NCI-H345 treated with DMSO at 0.1 percent for 48 hours (cell line): Measurements from ENCODE around the gene CNIH1.
"Not testable (repeated sequence)": the region's sequence is repeated elsewhere in the genome, so short reads cannot be mapped to it uniquely, and the experiment has no call there.

Source experiments
- DNase-seq: peaks from one replicate; lab custom pipeline; 2025; ENCODE audit not compliant: unreplicated experiment; lab: John Stamatoyannopoulos, UW

CNIH1 gene

DNA sequence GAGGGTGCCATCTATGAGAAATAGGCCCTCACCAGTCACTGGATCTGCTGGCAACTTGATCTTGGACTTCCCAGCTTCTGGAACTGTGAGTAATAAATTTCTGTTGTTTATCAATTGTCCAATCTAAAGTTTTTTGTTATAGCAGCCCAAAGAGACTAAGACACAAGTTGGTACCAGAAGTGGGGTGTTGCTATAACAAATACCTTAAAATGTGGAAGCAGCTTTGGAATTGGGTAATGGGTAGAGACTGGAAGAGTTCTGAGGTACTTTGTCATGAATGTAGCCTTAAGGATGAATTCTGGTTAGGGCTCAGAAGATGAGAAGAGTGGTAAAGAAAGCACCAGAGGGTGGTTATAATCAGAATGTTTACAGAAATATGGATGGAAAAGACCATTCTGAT lies 26.1 kb upstream of the CNIH1 start:
- no peak for DNase-seq

DNA sequence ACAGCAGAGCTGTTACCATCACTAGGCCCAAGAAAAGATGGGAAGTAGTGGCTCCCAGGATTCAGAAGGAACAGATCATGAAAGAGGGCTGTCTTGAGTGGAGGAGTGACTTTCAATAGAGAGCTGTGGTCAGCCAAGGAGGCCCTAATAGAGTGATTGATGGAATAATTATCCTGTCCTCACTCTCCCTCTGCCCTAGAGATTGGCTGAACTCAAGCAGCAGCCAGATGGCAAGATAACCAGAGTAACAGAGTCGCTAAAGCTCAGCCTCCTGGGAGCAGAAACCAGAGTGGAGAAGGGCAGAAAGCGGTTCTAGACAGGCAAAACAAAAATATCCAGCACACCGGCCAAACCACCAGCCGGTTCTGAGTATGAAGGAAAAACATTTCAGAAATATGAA lies 24.5 kb upstream of the CNIH1 start:
- no peak for DNase-seq

DNA sequence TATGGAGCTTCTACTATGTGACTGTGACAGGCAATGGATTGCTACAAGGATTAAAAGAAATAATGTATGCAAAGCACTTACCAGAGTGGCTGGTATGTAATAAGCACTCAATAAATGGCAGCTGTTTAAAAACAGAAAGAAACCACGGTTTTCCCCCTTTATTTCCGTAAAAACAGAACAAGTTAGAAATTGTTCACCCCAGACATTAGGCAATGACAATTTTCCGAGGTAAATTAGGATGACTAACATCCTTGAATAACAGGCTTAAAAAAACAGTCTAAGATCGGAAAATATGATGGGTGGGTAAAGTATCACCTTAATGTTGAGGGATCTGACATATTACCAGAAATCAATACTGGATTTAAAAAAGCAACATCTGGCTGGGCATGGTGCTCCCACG lies 20.9 kb upstream of the CNIH1 start:
- DNase-seq, result no peak

DNA sequence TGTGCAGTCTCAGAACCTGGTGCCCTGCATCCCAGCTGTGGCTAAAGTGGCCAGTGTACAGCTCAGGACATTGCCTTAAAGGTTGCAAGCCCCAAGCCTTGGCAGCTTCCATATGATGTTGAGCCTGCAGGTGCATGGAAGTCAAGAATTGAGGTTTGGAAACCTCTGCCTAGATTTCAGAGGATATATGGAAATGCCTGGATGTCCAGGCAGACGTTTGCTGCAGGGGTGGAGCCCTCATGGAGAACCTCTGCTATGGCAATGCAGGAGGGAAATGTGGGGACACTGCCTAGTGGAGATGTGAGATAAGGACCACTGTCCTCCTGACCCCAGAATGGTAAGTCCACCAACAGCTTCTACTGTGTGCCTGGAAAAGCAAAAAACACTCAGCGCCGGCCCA lies 17.9 kb upstream of the CNIH1 start:
- no peak for DNase-seq

DNA sequence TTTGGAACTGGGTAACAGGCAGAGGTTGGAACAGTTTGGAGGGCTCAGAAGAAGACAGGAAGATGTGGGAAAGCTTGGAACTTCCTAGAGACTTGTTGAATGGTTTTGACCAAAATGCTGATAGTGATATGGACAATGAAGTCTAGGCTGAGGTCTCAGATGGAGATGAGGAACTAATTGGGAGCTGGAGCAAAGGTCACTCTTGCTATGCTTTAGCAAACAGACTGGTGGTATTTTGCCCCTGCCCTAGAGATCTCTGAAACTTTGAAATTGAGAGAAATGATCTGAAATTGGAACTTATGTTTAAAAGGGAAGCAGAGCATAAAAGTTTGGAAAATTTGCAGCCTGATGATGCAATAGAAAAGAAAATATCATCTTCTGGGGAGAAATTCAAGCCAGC lies 17.4 kb upstream of the CNIH1 start:
- DNase-seq, result not testable (repeated sequence)

DNA sequence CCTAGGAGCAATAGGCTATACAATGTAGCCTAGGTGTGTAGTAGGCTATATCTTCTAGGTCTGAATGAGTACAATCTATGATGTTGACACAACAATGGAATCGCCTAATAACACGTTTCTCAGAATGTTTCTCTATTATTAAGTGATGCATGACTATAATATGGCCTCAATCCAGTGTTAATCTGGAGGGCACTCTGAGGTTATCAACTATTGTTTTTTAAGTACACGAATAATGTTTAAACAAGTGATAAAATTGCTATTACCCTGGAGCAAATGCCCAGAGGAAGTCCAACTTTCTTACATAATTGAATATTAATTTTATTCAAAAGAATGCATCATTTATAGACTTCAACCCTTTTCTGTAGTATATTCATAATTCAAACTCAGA lies 16.4 kb upstream of the CNIH1 start:
- no peak for DNase-seq

DNA sequence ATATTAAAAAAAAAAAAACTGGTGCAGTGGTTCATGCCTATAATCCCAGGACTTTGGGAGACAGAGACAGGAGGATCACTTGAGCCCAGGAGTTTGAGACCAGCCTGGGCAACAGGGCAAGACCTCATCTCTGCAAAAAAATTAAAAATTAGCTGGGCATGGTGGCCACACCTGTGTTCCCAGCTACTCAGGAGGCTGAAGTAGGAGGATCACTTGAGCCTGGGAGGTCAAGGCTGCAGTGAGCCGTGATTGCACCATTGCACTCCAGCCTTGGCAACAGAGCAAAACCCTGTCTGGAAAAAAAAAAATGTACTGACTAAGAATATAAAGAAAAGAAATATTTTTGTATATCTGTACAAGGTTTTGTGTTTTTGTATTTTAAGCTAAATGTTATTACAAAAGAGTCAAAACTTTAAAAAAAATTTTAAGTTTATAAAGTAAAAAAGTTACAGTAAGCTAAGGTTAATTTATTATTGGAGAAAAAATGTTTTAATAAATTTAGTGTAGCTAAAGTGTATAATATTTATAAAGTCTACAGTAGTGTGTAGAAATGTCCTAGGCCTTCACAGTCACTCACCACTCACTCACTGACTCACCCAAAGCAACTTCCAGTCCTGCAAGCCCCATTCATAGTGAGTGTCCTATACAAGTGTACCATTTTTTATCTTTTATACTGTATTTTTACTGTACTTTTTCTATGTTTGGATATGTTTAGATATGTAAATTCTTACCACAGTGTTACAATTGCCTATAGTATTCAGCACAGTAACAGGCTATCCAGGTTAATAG lies 15.8 kb upstream of the CNIH1 start:
- not testable (repeated sequence) for DNase-seq

DNA sequence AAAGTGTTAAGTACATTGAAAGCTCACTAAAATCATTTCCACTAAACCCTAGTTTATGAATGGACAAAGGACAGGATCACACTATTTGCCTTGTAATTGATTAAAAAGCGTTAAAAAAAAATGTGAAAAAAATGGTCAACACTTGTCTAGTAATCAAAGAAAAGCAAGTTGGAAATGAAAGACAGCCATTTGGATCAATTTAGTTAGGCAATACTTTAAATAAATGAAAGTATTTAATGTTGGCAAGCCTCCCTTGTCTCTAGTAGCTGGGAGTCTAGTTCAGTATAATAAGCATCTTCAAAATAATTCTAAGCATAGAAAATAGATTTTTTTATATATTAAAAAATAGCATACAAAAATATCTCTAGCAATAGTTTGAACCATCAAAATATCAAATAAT lies 14.2 kb upstream of the CNIH1 start:
- no peak for DNase-seq

DNA sequence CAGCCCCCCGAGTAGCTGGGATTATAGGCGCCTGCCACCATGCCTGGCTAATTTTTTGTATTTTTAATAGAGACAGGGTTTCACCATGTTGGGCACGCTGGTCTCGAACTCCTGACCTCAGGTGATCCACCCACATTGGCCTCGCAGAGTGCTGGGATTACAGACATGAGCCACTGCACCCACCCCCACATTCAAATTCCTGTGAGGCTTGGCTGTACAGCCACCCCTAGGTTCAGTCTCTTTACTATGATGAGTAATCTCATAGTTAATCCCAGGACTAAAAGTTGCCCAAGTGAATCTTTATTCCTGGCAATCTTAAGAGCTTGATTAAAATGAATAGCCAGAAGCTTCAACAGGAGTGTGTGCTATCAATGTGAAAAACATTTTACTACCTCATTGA lies 12.8 kb upstream of the CNIH1 start:
- DNase-seq, result not testable (repeated sequence)

DNA sequence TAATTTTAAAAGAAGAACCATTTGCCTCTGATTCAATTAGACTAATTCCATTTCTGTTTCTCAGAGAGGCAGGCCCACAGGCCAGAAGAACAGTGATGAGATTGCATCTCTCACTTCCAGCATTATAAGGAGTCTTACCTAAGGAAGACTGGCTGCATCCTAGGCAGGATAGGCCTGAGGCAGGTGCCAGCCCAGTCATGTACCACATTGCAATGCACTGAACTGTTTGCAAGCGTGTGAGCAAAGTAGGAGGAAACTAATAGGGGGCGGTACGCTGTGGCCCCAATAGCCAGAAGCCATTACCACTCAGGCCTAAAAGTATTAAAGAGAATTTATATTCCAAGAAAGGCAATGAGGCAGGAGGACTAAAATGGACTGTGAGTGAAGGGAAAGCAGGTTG lies 12.1 kb upstream of the CNIH1 start:
- DNase-seq, result no peak

DNA sequence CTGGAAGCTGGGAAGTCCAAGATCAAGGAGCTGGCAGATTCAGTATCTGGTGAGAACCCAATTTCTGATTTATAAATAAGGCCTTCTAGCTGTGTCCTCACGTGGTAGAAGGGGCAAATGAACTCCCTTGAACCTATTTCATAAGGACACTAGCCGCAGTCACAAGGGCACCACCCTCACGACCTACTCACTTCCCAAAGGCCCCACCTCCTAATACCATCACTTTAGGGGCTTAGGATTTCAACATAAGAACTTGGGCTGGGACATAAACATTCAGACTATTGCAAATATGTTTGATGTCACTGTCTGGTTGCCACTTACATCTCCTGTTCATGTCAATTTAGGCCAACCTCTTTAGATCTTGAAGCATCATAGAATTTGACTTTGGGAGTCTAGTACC lies 10.8 kb upstream of the CNIH1 start:
- DNase-seq, result no peak

DNA sequence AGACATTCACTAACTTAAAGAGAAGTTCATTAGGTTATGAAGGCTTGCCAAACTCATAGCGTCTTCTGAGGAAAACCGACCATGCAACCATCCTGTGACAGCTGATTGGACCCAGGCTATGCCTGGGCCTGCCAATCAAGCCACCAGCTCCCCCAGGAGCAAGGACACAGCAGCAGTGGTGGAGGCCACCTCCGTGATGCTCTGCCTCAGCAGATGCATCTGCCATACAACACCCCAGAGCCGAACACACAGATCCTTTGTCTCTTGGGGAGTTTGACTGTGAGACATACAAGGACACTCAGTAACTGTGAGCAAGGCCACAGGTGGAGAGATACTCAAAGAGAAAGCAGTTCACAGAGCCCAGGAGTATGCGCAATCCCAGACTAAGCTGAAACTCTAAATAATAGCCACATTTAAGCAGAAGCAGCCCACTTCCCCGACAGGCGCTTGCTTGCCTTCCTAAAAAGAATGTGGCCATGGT lies 10.0 kb upstream of the CNIH1 start:
- no peak for DNase-seq

DNA sequence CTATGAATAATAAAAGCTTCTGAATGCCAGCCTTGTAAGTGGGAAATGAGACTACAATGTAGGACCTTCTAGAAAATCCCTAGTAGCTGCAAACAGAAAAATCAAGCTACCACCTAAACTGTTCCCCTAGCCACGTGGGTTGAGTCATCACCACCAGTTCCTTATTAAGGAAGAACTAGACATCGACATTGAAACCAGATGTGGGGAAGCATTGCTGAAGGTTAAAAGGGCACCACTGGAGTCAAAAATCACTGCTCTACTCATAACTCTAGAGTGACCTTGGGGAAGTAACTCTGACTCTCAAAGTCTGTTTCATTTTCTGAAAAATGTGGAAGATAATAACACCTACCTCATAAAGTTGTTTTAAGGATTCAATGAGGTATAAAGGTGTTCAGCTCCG lies 9.4 kb upstream of the CNIH1 start:
- DNase-seq, result no peak

DNA sequence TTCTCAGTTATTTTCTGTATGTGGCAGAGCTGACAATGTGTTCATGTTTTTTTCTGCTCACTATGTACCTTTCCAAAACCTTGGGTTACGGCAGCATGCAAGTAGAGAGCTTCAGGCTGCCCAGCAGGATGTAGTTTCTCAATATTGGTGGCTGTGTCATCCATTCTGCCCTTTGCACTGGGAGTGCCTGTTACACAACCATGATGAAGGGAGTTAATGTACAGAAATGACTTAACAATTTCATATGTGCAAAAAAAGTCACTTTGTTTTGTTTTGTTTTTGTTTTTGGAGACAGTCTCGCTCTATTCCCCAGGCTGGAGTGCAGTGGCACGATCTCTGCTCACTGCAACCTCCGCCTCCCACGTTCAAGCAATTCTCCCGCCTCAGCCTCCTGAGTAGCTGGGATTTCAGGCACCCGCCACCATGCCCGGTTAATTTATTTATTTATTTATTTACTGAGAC lies 6.1 kb upstream of the CNIH1 start:
- DNase-seq, result no peak

DNA sequence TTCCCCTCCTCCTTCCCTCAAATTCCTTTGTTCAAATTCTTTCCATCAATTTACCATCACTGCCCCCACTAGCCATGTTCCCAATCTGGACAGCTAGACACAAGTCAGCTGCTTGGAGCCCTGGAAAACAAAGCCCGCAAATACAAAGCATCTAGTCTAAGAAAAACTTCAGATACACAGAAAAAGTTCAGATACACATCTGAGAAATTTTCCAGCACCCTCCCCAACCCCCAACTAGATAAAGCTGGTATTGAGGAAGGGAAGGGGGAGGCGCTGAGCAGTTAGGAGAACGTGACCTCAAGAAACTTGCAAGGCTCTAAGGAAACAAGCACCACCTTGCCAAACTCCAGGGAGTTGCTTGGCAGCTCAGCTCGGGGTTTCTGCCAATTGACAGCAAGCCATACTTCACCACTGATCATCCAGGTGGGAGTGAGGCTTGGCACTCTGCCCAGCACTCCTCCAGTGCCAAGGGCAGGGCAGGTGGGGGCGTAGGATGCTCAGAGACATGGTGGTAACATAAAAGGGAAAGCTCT lies 5.1 kb upstream of the CNIH1 start:
- DNase-seq, result peak; percentile 88

DNA sequence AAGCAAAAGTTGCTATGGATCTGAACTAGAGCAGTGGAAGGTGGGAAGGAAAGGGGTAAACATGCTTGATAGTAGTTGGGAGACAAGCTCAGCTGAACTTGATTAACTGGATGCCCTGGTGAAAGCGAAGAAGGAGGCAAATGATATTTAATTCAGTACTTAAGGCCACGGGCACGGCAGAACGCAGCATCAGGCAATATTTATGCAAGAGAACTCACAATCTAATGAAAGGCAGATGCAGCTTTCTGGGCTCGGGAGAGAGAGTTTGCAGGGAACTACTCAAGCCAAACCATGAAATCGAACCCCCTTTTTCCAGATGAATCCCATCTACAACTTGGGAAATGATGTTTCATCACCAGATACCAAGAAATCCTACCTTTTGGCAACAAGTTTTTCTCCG lies 3.5 kb upstream of the CNIH1 start:
- DNase-seq, result no peak

DNA sequence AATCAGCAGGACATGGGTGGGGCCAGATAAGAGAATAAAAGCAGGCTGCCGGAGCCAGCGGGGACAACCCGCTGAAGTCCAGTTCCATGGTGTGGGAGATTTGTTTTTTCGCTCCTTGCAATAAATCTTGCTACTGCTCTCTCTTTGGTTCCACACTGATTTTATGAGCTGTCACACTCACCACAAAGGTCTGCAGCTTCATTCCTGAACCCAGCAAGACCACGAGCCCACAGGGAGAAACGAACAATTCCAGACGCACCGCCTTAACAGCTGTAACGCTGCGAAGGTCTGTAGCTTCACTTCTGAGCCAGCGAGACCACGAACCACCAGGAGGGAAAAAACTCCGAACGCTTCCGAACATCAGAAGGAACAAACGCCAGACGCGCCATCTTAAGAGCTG lies 2.8 kb upstream of the CNIH1 start:
- no peak for DNase-seq

DNA sequence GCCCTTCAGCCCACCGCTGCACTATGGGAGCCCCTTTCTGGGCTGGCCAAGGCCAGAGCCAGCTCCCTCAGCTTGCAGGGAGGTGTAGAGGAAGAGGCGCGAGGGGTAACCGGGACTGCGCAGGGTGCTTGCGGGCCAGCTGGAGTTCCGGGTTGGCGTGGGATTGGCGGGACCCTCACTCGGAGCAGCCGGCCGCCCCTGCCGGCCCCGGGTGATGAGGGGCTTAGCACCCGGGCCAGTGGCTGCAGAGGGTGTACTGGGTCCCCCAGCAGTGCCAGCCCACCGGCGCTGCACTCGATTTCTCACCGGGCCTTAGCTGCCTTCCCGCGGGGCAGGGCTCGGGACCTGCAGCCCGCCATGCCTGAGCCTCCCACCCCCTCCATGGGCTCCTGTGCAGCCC lies 1.8 kb upstream of the CNIH1 start:
- not testable (repeated sequence) for DNase-seq

DNA sequence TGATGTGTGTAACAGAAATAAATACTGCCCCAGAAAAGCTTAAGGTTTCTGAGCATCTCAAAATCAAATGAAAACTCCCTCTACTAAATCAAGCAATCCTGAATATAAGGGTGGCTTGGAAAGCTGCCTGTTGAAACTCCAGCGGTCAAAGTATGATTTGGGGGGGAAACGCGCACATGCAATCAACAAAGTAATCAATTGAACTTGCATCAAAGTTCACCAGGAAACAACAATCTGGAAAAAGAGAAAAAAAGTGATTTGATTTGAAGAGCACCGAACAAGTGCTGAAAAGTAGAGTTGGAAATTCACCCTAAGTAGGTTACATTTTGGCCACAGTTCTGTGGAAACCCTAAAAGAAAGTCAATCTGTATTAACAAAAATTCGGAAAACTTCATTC lies 700 bp downstream of the CNIH1 start:
- DNase-seq, result no peak

DNA sequence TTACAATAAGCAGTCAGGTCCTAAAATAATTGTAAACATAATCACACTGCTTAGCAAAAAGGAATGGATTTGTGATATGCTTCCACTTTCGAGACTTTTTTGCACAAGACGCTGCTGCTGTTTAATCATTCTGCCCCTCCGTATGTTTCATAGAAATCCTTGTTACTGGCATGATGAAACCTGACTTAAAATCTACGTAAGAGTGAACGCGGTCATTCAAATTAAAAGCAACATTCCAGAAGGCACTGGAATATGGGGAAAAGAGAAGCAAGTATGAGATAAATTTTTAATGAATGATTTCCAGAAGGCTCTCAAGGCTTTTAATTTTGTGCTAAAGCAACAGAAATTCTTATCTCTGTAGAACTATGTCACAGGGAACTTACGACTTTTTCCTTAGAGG lies 1.1 kb downstream of the CNIH1 start:
- DNase-seq, result no peak

DNA sequence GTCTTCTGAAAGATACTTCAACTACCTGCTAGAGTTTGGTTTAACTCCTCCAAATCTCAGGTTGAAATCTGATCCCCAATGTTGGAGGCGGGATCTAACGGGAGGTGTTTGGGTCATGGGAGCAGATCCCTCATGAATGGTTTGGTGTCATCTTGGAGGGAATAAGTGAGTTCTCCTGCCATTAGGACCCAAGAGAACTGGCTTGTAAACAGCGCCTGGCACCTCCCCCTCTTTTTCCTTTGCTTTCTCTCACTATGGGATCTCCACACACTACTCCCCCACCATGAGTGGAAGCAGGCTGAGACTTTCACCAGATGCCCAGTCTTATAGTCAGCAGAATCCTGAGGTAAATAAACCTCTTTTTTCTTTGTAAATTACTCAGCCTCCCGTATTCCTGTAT lies 2.5 kb downstream of the CNIH1 start:
- no peak for DNase-seq

DNA sequence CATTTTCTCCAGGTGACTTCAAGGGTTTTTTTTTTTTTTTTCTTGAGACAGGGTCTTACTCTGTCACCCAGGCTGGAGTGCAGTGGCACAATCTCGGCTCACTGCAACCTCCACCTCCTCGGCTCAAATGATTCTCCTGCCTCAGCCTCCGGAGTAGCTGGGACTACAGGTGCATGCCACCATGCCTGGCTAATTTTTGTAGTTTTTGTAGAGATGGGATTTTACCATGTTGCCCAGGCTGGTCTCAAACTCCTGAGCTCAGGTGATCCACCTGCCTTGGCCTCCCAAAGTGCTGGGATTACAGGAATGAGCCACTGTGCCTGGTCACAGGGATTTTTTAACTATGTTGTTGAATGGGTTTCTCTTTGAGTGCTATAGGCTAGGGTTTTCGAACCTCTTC lies 3.2 kb downstream of the CNIH1 start:
- DNase-seq, result not testable (repeated sequence)

DNA sequence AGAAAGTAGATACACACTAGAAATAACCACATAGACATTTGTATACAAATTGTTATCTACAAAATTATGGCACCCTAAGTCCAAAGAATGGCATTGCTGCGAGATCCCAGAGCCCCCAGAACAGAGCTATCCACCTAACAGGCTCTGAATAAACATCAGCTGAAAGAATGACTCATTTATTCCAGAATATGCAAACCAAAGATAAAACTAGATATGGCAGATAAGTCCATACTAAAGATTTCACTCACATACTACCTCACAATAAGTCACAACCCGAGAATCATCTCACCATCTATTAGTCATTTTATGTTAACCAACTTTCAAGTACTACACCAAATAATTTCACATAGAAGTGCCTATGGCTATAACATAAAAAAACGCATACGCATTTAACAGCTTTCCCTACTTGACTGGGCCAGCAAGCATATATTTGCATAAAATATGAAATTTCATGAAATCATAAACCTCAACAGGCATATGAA lies 5.6 kb downstream of the CNIH1 start:
- no peak for DNase-seq
